Measurements from ENCODE around the gene KLK11.

The KLK11 gene

DNA sequence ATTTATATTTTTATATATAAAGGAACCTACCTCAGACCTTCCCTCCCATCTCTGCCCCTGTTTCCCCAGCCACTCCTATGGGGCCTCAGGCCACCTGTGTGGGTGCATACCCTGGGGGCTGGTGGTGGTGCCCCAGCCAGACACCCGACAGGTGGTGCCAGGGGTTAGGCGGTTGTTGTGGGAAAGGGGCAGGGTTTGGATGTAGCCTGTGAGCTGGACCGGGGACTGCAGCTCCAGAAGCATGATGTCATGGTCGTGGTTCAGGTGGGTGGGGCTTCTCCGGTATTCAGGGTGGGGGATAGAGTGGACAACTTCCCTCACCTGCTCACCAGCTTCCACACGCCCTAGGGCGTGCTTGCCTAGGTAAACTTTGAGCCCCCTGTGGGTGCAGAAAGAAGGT, 33.3 kb upstream of the KLK11 start:
- WGBS (ENCODE audit: extremely low coverage, insufficient coverage, low lambda C conversion rate), result no CpG with 5 or more reads among the region's 7 CpGs
- H3K4me2 ChIP-seq (ENCODE audit: low read length), result no peak overlapping the region

DNA sequence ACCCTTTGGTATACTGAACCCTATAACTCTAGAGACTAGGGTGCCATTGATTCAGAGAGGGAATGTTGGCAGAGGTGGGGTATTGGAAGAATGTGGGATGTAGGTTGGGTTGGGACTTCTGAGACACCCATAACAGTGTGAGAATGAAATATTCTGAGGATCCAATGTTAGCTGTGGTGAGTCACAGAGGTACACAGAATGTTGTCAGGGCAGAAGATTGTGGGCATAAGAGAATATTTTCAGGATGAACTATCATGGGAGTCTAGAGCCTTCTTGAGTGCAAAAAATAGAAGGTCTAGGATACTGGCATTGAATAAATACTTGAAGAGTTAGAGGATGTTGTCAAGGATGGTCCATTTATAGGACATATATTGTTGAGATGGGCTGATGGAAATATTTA, 29.4 kb upstream of the KLK11 start:
- Histone ChIP-seq H3K27me3 (ENCODE audit: insufficient read depth, low read length, poor library complexity) (no peaks in the 10 kb centered on the region), H3K56ac (ENCODE audit: low read length) (no peak overlapping the region), H3K4me3 (ENCODE audit: low read length) (no peak overlapping the region), H3K79me1 (ENCODE audit: low read length) (no peaks in the 10 kb centered on the region), H3K9ac (ENCODE audit: low read length) (no peak overlapping the region), H2AK5ac (ENCODE audit: low read length) (no peak overlapping the region), H3K27ac (ENCODE audit: low read depth, low read length) (no peak overlapping the region), H3K4ac (ENCODE audit: low read depth, low read length) (no peak overlapping the region), H3K4me1 (ENCODE audit: control insufficient read depth, low read depth, low read length) (no peaks in the 10 kb centered on the region), H4K8ac (ENCODE audit: low read depth, low read length) (no peak overlapping the region), H3K79me2 (ENCODE audit: control insufficient read depth, insufficient read depth, low read length) (no peaks in the 10 kb centered on the region), H3K4me2 (ENCODE audit: low read length) (no peak overlapping the region), H3K36me3 (ENCODE audit: control insufficient read depth, insufficient read depth, low read length) (no peaks in the 10 kb centered on the region), H2BK120ac (ENCODE audit: low read depth, low read length) (no peak overlapping the region), H2BK15ac (replicated peaks; ENCODE audit: low read depth) (no peak overlapping the region), H3K18ac (ENCODE audit: low read length) (no peak overlapping the region), H4K5ac (ENCODE audit: low read length) (no peak overlapping the region), H3K23ac (ENCODE audit: low read length) (no peak overlapping the region), H2BK5ac (ENCODE audit: low read length) (no peak overlapping the region)
- DNase-seq, result no peak

More for the DNA sequence above, 33.3 kb upstream of the KLK11 start:
- no peaks in the 10 kb centered on the region for H3K27me3 ChIP-seq (ENCODE audit: insufficient read depth, low read length, poor library complexity)
- H3K18ac ChIP-seq (ENCODE audit: low read length), result no peak overlapping the region
- H4K5ac ChIP-seq (ENCODE audit: low read length), result no peak overlapping the region
- H2BK15ac ChIP-seq (replicated peaks; ENCODE audit: low read depth), result no peak overlapping the region
- no peak overlapping the region for H3K4me3 ChIP-seq (ENCODE audit: low read length)
- no peak overlapping the region for H3K27ac ChIP-seq (ENCODE audit: low read depth, low read length)
- no peak overlapping the region for H3K4ac ChIP-seq (ENCODE audit: low read depth, low read length)
- H2AK5ac ChIP-seq (ENCODE audit: low read length), result no peak overlapping the region
- no peak overlapping the region for H2BK5ac ChIP-seq (ENCODE audit: low read length)
- no peaks in the 10 kb centered on the region for H3K36me3 ChIP-seq (ENCODE audit: control insufficient read depth, insufficient read depth, low read length)
- H3K9ac ChIP-seq (ENCODE audit: low read length), result no peak overlapping the region
- H3K23ac ChIP-seq (ENCODE audit: low read length), result no peak overlapping the region
- no peaks in the 10 kb centered on the region for H3K79me1 ChIP-seq (ENCODE audit: low read length)
- H2BK120ac ChIP-seq (ENCODE audit: low read depth, low read length), result no peak overlapping the region
- no peak overlapping the region for H3K56ac ChIP-seq (ENCODE audit: low read length)
- no peaks in the 10 kb centered on the region for H3K4me1 ChIP-seq (ENCODE audit: control insufficient read depth, low read depth, low read length)
- no peak for DNase-seq
- H4K8ac ChIP-seq (ENCODE audit: low read depth, low read length), result no peak overlapping the region
- no peaks in the 10 kb centered on the region for H3K79me2 ChIP-seq (ENCODE audit: control insufficient read depth, insufficient read depth, low read length)

DNA sequence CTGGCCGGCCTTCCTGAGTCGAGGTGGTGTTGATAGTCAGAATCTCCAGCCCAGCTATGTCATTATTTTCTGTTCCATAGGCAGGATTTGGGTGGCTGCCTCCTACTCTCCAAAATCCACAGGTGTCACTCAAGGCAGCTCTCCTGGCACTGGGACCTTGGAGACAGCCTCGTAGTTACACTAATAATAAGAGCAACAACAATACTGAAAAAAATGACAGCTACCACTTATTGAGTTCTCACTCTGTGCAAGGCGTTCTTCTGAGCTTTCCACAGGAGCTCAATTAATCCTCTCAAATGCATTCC, 20.6 kb upstream of the KLK11 start:
- Histone ChIP-seq H3K36me3 (ENCODE audit: control insufficient read depth, insufficient read depth, low read length) (no peaks in the 10 kb centered on the region), H4K8ac (ENCODE audit: low read depth, low read length) (no peak overlapping the region), H3K18ac (ENCODE audit: low read length) (no peak overlapping the region), H3K4ac (ENCODE audit: low read depth, low read length) (no peak overlapping the region), H3K4me1 (ENCODE audit: control insufficient read depth, low read depth, low read length) (no peaks in the 10 kb centered on the region), H3K9ac (ENCODE audit: low read length) (no peak overlapping the region), H3K4me2 (ENCODE audit: low read length) (no peak overlapping the region), H2BK15ac (replicated peaks; ENCODE audit: low read depth) (no peak overlapping the region), H2BK120ac (ENCODE audit: low read depth, low read length) (no peak overlapping the region), H3K79me2 (ENCODE audit: control insufficient read depth, insufficient read depth, low read length) (no peaks in the 10 kb centered on the region), H3K27ac (ENCODE audit: low read depth, low read length) (no peak overlapping the region), H2BK5ac (ENCODE audit: low read length) (no peak overlapping the region), H3K4me3 (ENCODE audit: low read length) (no peak overlapping the region), H2AK5ac (ENCODE audit: low read length) (no peak overlapping the region), H4K5ac (ENCODE audit: low read length) (no peak overlapping the region), H3K27me3 (ENCODE audit: insufficient read depth, low read length, poor library complexity) (no peaks in the 10 kb centered on the region), H3K79me1 (ENCODE audit: low read length) (no peaks in the 10 kb centered on the region), H3K56ac (ENCODE audit: low read length) (no peak overlapping the region), H3K23ac (ENCODE audit: low read length) (no peak overlapping the region)
- no peak for DNase-seq
- no CpG with 5 or more reads among the region's 4 CpGs for WGBS (ENCODE audit: extremely low coverage, insufficient coverage, low lambda C conversion rate)

DNA sequence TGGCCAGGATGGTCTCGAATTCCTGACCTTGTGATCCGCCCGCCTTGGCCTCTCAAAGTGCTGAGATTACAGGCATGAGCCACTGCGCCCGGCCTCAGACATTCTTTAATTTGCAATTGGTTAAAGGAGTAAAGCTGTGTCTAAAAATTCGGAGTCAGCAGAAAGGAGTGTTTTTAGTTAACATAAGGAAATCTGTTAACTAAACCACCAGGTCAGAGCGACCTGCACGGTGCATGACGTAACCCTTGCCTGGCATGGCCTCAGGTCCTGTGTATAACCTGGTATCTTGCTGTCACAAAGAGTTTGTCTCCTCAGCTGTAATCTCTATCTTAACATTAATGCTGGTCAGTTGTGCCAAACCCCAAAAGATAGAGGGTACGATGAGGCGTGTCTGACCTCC, 17.9 kb upstream of the KLK11 start:
- Histone ChIP-seq H3K56ac (ENCODE audit: low read length) (no peak overlapping the region), H3K4me2 (ENCODE audit: low read length) (no peak overlapping the region), H3K27ac (ENCODE audit: low read depth, low read length) (no peak overlapping the region), H3K23ac (ENCODE audit: low read length) (no peak overlapping the region), H2BK15ac (replicated peaks; ENCODE audit: low read depth) (no peak overlapping the region), H3K18ac (ENCODE audit: low read length) (no peak overlapping the region), H3K79me1 (ENCODE audit: low read length) (no peaks in the 10 kb centered on the region), H3K79me2 (ENCODE audit: control insufficient read depth, insufficient read depth, low read length) (no peaks in the 10 kb centered on the region), H3K27me3 (ENCODE audit: insufficient read depth, low read length, poor library complexity) (no peaks in the 10 kb centered on the region), H4K5ac (ENCODE audit: low read length) (no peak overlapping the region), H3K4me3 (ENCODE audit: low read length) (no peak overlapping the region), H3K4ac (ENCODE audit: low read depth, low read length) (no peak overlapping the region), H3K4me1 (ENCODE audit: control insufficient read depth, low read depth, low read length) (no peaks in the 10 kb centered on the region), H2BK120ac (ENCODE audit: low read depth, low read length) (no peak overlapping the region), H3K36me3 (ENCODE audit: control insufficient read depth, insufficient read depth, low read length) (no peaks in the 10 kb centered on the region), H4K8ac (ENCODE audit: low read depth, low read length) (no peak overlapping the region), H2BK5ac (ENCODE audit: low read length) (no peak overlapping the region), H3K9ac (ENCODE audit: low read length) (no peak overlapping the region), H2AK5ac (ENCODE audit: low read length) (no peak overlapping the region)
- DNase-seq, result no peak
- WGBS (ENCODE audit: extremely low coverage, insufficient coverage, low lambda C conversion rate), result no CpG with 5 or more reads among the region's 11 CpGs

DNA sequence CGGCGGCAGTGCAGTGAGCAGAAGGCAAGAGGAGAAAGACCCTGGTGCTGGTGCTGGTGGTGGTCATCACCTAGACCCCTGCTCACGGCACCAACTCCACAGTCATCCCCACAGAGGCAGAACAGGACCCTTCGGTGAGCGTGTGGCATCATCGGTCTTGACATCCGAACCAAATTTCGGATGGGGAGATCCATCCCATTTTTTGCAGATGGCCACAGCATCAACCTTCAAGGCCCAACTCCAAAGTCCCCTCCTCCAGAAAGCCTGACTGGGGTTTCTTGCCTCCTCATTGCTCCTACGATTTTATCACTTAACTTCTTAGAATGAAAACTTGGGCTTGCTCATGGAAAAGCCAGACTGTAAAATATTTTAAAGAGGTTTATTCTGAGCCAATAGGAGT, 17.1 kb upstream of the KLK11 start:
- no peak overlapping the region for H2BK120ac ChIP-seq (ENCODE audit: low read depth, low read length)
- no peak overlapping the region for H3K9ac ChIP-seq (ENCODE audit: low read length)
- no peak overlapping the region for H4K5ac ChIP-seq (ENCODE audit: low read length)
- no peaks in the 10 kb centered on the region for H3K4me1 ChIP-seq (ENCODE audit: control insufficient read depth, low read depth, low read length)
- H3K27me3 ChIP-seq (ENCODE audit: insufficient read depth, low read length, poor library complexity), result no peaks in the 10 kb centered on the region
- no peak overlapping the region for H2BK5ac ChIP-seq (ENCODE audit: low read length)
- H3K18ac ChIP-seq (ENCODE audit: low read length), result no peak overlapping the region
- H2BK15ac ChIP-seq (replicated peaks; ENCODE audit: low read depth), result no peak overlapping the region
- no peak overlapping the region for H3K23ac ChIP-seq (ENCODE audit: low read length)
- H3K56ac ChIP-seq (ENCODE audit: low read length), result no peak overlapping the region
- no peak overlapping the region for H2AK5ac ChIP-seq (ENCODE audit: low read length)
- H3K79me2 ChIP-seq (ENCODE audit: control insufficient read depth, insufficient read depth, low read length), result no peaks in the 10 kb centered on the region
- no peak overlapping the region for H3K4me2 ChIP-seq (ENCODE audit: low read length)
- no peaks in the 10 kb centered on the region for H3K36me3 ChIP-seq (ENCODE audit: control insufficient read depth, insufficient read depth, low read length)
- no peak overlapping the region for H3K4ac ChIP-seq (ENCODE audit: low read depth, low read length)
- DNase-seq, result no peak
- H3K4me3 ChIP-seq (ENCODE audit: low read length), result no peak overlapping the region
- no peak overlapping the region for H3K27ac ChIP-seq (ENCODE audit: low read depth, low read length)
- H3K79me1 ChIP-seq (ENCODE audit: low read length), result no peaks in the 10 kb centered on the region
- no CpG with 5 or more reads among the region's 9 CpGs for WGBS (ENCODE audit: extremely low coverage, insufficient coverage, low lambda C conversion rate)
- no peak overlapping the region for H4K8ac ChIP-seq (ENCODE audit: low read depth, low read length)

DNA sequence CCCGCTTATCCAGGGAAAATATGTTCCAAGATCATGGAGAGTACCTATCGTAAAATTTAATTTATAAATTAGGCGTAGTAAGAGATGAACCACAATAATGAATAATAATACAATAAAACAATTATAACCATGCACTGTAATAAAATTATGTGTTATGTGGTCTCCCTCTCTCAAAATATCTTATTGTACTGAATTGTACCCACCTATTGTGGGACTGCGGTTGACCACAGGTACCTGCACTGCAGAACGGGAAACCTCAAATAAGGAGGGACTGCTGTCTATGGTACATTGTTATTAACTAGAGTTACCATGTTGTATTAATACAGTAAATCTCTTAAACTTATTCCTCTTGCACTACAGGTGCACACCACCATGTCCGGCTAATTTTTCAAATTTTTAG, 13.7 kb upstream of the KLK11 start:
- Histone ChIP-seq H3K27me3 (ENCODE audit: insufficient read depth, low read length, poor library complexity) (no peaks in the 10 kb centered on the region), H3K56ac (ENCODE audit: low read length) (no peak overlapping the region), H3K9ac (ENCODE audit: low read length) (no peak overlapping the region), H3K27ac (ENCODE audit: low read depth, low read length) (no peak overlapping the region), H2BK5ac (ENCODE audit: low read length) (no peak overlapping the region), H3K4me1 (ENCODE audit: control insufficient read depth, low read depth, low read length) (no peaks in the 10 kb centered on the region), H3K36me3 (ENCODE audit: control insufficient read depth, insufficient read depth, low read length) (no peaks in the 10 kb centered on the region), H4K5ac (ENCODE audit: low read length) (no peak overlapping the region), H3K4me3 (ENCODE audit: low read length) (no peak overlapping the region), H3K79me2 (ENCODE audit: control insufficient read depth, insufficient read depth, low read length) (no peaks in the 10 kb centered on the region), H3K79me1 (ENCODE audit: low read length) (no peaks in the 10 kb centered on the region), H4K8ac (ENCODE audit: low read depth, low read length) (no peak overlapping the region), H2BK15ac (replicated peaks; ENCODE audit: low read depth) (no peak overlapping the region), H2AK5ac (ENCODE audit: low read length) (no peak overlapping the region), H2BK120ac (ENCODE audit: low read depth, low read length) (no peak overlapping the region), H3K23ac (ENCODE audit: low read length) (no peak overlapping the region), H3K4me2 (ENCODE audit: low read length) (no peak overlapping the region), H3K18ac (ENCODE audit: low read length) (no peak overlapping the region), H3K4ac (ENCODE audit: low read depth, low read length) (no peak overlapping the region)
- no CpG with 5 or more reads among the region's 6 CpGs for WGBS (ENCODE audit: extremely low coverage, insufficient coverage, low lambda C conversion rate)
- DNase-seq, result no peak
